T-helper 9 cell (primary cell): ENCODE results near the gene LPP.

Experiments used
- DNase-seq: peaks from one replicate; pipeline ENCODE4 v3.0.0-alpha.2; 2020

Gene LPP

DNA sequence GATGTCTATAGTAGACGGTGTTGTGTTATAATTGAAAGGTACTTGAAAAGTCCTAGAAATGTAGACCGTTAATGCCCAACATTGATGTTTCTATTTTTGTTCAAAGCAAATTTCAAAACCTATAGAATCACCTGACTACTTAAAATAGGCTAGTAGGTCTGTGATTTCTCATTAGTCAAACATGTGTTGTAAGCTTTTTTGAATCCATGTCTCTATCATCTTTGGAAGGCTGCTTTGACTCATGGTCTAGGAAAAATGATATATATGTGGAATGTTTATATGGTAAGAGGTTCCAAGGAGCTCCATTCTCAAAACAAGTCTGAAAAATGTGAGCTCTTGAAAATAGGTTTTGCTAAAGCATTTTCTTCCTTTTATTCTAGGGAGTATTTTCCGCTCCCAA, 375.3 kb downstream of the LPP start:
- no peak for DNase-seq

DNA sequence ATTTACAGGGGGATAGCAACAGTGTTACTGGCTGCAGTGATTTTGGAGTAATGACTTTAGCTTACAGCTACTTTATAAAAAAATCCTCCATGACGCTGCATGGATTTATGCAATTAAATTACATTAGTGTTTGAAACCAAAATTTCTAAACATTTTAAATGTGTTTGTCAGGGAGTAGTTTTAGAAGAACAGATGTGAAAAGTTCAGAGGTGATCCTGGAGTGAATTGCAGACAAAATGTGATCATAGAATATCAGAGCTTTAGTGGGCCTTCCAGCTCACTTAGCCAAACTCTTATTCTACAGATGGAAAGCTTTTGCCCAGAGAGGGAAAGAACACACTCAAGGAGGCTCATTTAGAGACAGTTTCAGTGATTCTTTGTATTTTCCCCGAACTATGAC, 376.3 kb downstream of the LPP start:
- DNase-seq: no peak

DNA sequence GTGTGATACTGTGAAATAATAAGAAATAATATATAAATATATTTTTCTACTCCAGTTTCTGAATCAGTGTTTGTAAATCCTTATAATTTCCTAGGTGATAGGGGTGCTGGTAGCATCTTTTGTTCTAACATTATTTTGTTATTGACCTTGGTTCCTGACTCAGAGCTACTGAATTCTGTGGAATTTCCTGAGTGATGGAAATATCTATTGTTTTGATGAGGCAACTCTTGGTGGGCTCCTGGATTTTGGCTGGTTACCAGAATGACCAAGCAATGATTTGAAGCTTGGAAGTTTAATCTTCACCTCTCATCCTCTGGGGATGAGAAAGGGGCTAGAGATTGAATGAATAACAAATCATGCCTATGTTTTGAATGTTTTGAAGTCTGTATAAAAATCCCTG, 377.3 kb downstream of the LPP start:
- DNase-seq: no peak

DNA sequence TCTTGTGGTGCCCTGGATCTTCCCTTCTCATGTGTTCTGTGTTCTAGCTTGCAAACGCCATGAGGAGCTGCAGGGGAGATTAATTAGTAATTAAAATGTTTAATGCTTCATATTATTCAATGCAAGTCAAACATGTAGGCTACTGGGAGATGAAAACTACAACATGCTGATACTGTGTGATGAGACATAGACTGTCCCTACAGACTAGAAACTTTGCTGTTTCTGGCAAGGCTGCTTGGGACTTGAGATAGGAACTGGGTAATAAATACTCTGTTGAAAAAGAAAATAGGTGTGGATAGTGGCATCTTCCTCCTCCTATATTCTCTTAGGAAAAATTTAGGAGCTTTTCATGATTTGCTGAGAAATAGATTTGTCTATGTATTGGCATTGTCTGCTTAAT, 379.2 kb downstream of the LPP start:
- DNase-seq: no peak

DNA sequence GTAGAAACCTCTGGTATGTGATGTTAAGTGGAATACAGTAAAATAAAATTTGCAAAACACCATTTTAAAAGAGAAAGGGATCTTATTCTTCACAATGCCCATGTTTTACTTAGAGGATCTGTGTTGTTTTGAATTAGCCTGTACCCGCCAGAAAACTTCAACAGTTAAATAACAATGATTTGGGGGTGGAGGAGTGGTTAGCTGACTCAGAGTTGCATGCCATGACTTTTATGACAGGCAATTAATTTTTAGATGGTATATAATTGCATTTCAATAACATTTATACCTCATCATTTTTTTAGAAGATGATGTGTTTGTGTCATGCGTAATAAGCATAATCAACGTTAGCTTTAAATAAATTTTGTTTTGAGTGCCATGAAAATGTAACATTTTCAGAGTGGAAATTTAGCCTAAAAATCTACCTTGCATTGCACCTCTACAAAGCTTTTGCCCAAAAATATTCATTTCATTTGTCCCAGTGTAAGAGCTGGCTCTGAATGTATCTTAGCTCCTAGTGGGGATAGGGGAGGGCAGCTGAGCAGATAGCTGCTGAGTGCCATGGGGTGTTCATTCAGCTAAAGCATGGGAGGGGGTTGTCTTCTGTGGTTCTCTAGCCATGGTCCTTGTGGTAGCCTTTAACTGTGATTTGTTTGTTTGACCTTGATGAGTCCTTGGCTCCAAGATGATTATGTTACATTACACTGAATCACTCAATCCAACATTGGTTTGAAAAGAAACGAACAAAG, 379.8 kb downstream of the LPP start:
- no peak for DNase-seq

DNA sequence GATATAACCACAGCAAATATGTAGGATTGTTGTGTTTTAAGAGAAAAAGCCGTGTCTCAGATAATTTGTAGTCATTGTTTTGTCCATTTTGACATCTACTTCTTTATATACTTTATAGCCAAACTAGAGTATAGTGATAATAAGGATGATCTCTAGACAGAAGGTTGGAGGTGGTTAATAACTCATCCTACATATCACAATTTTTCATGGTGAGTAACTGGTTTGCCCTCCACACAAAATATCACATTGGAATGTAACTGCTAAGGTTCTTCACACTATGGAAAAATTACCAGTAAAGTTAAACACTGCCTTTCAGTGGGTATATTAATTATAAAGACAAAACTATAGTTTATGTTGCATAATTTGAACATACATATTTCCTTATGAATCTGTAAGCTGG, 380.7 kb downstream of the LPP start:
- no peak for DNase-seq

DNA sequence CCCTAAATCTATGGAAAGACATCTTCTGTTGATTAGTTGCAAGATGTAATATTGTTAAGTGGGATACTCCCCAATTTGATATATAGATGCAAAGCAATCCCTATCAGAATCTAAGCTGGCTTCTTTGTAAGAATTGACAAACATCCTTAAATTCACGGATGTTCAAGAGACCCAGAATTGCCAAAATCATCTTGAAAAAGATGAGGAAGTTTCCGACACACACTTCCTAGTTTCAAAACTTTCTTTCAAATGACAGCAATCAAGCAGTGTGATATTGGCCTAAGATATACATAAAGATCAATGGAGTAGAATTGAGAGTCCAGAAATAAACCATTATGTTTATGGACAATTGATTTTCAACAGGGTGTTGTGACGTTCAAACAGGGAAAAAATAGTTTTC, 383.6 kb downstream of the LPP start:
- no peak for DNase-seq

DNA sequence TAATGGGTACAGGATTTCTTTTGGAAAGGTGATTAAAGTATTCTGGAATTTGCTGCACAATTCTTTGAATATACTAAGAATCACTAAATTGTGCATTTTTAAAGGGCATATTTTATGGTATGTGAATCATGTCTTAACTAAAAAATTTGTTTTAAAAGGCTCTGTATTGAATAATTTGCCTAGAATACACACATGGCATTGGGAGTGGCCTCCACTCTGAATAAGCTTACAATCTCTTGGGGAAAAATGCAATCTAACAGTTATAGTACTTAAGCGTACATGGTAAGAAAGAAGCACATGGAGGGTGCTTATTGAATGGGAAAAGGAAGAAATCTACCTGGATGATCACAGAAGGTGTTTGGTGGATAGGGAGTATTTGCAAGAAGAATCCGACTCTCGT, 385.1 kb downstream of the LPP start:
- DNase-seq: no peak

DNA sequence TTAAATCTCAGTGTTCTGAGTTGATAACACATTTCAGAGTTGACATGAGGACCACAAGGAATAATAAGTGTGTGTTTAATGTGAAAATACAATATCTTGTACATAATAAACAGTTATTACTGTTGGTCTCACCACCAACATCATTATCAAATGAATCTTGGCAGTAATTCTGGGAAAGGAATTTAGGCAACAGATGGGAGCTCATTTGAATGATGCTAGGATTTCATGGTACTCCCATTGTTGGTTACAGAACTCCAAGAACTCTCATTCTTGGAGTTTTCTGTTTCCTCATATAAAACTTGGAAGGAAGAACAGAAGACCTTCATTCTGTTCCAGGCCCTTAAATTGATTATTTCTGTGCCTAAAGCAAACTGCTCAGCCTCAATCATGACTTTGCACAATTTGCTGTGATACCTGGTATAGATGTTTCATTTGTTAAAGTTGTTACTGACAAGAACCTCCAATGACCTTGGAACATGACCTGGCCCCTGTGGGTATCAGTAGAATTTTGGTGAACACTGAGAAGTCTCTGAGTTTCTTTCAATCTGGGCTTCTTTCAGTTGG, 385.8 kb downstream of the LPP start:
- no peak for DNase-seq

DNA sequence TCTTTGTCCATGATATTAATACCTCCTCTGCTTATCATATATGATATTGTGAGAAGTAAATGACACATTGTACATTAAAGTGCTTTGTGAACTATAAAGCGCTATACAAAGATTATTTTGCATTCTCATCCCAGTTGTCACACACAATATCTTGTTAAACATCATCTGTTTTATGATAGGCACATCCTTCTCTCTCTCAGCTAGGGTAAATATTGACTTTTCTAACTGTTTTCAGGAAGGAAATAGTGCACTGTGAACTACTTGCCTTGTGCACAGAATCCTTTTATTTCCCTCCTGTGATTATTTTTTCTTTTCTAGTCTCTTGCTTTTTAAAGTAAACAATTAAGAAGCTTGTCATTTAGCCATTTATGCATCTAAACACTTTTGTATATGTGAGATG, 388.2 kb downstream of the LPP start:
- no peak for DNase-seq

DNA sequence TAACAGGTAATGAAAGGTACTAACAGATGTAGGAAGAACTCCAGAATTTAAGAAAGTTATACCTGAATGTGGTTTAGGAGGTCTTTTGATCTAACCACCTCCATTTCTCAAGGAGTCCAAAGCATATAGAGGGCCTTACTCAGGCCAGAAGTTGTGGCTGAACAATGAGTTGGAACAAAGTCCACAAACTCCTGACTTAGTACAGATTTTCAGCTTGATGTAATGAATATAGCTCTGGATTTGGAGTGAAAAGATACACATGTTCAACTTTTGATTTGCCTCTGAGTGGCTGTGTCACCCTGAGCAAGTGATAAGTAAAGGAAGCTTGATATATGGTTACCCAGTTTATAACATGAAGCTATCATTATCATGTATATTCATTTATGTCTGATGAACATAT, 390.1 kb downstream of the LPP start:
- no peak for DNase-seq

DNA sequence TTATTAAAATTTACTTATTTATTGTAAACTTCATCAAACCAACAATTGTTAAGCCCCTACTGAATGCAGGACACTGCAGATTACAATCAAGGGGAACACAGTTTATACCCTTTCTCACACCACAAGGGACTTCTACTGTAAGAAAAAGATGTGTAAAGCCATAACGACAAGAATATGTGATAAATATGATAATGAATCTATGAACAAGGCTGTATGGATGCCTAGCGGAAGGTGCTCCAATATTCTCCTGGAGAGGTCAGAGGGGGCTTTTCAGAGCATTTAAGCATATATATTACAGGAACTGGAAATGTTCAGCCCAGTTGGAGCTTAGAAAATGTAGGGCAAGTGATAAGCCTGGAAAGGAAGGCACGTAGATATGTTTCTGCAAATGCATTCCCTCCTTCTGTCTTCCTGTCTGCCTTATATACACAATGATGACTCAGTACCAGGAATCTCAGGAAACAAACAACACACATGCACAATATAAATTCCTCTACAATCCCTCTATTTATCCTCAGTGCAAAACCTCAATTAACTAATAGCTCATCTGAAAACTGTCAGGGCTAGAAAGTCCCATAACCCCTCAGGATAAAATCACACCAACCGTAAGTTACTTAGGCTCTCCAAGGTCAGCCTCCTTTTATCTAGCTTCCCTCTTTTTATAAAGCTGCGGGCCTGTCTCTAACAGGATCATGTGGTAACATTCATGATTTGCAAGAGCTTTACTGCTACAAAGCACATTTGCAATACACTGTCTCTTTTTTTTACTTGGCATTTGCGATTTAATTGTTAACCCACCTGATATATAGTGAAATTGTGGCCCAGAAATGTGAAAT, 393.1 kb downstream of the LPP start:
- DNase-seq: no peak

DNA sequence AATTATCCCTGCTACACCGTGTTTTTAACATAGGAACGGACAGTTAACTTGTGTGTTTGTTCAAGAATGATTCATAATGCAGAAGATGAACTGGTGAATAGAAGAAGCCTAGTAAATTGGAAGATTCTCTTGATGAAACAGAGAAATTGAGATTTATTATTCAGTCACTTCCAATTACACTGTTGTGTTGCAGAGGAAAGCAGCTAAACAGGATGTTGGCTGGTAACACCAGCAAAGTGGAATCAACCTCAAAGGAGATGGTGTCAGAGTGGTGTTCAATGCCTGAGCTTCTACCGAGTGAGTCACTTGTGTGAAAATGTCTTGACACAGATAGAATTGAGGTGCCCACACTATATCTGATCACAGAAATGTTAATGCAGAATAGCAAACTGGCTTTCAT, 399.6 kb downstream of the LPP start:
- no peak for DNase-seq

DNA sequence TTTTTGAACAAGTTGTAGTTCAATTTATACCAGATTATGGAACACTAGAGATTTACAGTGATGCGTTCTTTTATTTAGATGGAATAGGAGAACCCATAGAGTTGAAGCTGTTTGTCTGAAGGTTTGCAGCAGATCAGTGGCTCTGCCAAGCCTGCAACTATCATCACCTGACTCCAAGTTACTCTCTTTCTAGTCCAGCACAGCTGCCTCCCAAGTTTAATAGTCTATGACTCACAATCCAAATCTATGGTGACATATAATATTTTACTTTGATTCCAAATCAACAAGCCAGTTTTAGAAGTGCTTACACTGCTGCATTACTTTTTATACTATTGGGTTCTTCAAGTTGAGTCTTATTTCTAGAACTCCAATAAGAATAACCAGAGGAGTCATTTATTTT, 400.4 kb downstream of the LPP start:
- DNase-seq: no peak

DNA sequence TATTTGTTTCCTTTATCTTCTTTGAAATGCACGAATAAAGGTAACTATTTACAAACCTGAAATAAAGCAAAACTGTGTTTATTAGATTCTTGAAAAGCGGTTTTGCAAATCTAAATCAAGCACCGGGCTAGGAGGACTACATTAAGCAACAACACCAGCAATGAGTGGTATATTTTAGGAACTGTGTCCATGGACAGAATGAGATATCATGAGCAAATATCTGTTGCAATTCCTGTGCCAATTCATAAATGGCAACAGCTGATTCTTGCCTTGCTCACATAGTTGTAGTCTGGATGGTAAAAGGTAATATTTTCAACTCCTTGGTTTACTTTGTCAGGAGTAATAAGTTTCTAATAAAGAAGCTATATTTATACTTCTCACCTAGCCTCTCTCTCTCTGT, 403.3 kb downstream of the LPP start:
- no peak for DNase-seq

DNA sequence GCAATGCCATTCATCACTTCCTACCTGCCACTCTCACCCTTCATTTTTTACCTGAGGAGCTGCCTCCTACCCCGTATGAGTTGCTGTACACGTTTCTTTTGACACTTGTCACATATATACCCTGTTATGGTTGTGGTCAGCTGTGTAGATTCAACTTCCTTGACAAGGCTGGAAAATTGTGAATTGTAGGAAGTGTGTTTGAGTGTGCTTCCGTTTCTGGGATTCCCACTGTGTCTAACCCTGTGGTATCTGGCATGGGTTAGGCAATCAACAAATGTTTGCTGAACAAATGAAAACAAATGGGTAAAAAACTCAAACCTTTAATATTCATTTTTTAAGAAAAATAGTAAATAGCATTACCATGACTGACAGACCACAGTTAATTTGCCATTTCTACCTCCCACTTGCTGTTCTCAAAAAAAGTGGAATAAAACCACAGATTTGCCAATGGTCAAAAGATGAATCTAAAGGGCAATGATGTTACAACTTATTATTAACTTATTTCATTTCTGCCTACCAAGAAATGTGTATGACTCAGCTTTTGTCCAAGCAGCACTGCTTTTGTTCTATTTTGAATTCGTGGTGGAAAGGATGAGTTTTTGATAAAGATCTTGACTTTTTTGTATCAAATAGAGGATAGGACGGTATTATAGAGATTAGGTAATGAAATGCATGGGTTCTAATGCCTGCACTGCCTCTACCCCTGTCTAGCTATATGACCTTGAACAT, 404.6 kb downstream of the LPP start:
- DNase-seq: no peak

DNA sequence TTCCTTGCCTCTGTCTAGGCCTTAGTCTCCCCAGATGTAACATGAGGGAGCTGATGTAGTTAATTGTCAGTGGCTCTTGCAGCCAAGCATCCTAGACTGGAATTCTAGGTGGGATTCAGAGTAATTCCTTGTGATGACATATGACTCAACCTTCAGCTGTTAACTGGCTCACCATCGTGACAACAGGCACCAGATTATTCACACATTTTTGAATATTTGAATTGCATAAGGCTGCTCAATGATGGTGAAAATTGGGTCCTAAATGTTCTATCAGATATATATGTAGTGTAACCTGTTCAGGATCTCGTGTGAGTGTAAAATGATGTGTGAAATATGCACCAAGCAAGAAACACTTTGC, 405.1 kb downstream of the LPP start:
- no peak for DNase-seq

DNA sequence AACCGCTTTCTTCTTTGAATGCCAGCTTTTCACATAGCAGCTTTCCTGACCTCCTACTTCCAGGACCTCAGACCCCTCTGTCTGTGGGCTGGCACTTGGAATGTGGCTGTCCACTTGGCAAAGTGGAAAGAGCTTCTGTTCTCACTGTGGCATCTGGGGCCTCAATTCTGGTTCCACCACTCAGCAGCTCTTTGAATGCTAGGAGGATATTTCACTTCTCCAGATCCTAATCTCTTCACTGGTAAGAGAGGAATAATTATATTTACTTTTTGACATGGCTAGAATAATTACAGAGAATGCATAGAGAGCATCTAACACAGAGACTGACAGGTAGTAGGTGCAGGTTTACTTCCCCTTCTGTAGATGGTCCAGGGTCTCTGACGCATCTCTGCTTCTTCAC, 405.9 kb downstream of the LPP start:
- no peak for DNase-seq

DNA sequence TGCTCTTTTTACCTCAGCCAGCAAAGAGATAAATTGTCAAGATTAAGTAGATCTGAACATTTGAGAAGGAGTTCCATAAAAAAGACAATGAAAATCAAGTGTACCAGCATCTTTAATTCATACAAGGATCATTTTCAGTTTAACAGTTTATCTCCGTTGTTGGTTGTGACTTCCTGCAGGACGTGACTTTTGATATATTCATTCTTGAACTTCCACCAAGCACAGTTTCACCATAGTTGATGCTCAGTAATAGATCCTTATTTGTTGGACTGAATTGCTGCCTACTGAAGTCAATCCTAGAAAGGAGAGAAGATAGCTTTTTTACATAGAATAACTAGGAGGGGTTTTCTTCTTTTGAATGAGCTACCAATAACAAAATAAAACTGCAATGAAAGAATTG, 408.2 kb downstream of the LPP start:
- no peak for DNase-seq

DNA sequence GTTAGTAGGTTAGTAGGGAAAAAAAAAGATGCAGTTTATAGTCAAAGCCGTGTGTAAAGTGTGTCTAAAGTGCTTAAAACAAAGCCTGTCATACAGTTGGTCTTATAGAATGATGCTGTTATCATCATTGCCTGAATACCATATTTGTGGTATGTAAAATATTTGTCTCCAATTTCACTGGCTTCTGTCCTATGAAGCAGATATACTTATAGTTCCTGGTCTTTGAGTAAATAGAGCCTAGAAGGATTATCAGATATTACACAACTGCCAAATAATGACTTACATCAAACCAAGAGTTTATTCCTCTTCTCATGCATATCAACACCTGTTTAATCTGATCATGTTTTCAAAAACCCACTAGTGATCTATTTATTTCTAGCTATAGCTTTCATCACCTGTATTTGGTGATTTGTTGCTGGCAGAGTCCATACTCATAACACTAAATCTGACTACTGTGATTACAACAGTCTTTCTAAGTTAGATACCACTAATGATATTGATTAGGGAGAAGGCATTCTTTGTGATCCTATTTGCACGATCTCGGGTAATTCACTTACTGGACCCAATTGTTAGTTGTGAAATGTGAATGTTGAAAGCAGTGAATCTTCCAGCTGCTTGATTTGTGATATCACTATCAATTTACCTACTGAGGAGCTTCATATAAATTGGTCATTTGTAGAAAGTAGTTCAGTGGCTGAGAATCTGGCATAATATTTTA, 413.7 kb downstream of the LPP start:
- DNase-seq: no peak

DNA sequence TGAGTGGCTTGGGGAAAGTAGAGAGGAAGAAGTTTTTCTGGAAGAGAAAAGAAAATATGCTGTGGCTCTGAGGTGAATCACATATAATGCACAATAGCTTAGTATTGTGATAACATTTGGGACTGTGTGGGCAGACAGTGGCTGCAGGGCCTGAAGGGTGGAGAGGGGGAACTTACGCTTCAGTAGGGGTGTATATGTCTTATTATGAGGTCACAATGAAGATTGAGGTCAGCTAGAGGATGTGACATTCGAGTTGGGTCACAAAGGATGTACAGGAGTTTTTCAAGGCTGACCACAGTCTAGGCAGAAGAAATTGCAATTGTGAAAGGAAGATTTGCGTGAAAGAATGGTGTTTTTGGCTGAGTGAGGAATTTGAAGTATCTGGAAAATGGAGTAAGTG, 414.8 kb downstream of the LPP start:
- DNase-seq: no peak

DNA sequence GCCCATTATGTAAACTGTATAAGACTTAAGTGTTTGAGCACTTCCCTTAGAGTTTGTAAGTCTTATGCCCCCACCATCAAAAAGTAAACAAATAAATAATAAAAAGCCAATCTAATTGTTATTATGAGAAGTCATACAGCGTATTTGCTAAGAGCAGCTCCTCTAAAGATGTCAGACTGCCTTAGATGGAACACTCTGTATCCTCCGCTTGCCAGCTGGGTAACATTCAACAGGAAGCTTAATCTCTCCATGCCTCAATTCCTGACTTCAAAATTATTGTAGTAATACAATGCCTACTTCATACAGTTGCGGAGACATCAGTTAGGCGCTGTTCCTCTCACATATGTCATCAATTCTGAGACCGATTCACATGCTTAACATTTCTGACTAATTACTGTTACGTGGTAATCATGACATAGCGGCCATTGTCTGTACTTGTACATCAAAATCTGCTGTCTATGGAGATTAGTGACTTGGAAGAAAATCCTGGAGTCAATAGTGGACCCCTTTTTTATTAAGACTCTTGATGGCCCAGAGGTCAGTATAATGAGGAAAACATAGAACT, 417.7 kb downstream of the LPP start:
- DNase-seq: no peak
